ENCODE results near the gene FUT3. TPM values are rescaled to one million over a fixed set of nuclear protein-coding genes. Genes with fewer than 3 reads are reported as not detected.
"Not testable (repeated sequence)": the region's sequence is repeated elsewhere in the genome, so short reads cannot be mapped to it uniquely, and the experiment has no call there.

Gene FUT3
- total RNA-seq, 1 donor from 2014 or later, result 1.4 TPM

DNA sequence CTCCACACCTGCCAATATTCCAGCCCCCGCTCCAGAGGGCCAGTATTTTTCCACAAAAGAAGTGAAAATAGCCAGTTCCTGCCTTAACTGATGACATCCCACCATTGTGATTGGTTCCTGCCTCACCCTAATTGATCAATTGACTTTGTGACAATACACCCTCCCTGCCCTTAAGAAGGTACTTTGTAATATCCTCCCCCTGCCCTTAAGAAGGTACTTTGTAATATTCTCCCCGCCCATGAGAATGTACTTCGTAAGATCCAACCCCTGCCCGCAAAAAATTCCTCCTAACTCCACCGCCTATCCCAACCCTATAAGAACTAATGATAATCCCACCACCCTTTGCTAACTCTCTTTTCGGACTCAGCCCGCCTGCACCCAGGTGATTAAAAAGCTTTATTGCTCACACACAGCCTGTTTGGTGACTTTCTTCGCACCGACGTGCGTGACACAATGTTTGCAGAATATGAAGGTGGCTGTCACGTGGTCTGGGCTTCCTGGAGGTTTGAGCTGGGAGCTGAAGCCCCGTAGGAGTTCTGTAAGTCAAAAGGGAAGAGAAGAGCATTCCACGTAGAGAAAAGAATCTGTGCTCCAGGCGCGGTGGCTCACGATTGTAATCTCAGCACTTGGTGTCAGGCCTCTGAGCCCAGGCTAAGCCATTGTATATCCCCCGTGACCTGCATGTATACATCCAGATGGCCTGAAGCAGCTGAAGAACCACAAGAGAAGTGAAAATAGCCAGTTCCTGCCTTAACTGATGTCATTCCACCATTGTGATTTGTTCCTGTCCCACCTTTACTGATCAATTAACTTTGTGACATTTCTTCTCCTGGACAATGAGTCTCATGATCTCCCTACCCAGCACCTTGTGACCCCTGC is 6.2 kb upstream of the FUT3 start:
- no peak for DNase-seq (ENCODE audit: low read depth)
- no peak for TF ChIP-seq CTCF (conservative IDR thresholded peaks at IDR 0.05; ENCODE audit: low read depth, low read length)
- H3K4me3 ChIP-seq (ENCODE audit: low read depth, low read length), result no peak overlapping the region

GRCh38 chr19:5855151-5855550 is 3.9 kb upstream of the FUT3 start:
- not testable (repeated sequence) for DNase-seq (ENCODE audit: low read depth); H3K4me3 ChIP-seq (ENCODE audit: low read depth, low read length)

DNA sequence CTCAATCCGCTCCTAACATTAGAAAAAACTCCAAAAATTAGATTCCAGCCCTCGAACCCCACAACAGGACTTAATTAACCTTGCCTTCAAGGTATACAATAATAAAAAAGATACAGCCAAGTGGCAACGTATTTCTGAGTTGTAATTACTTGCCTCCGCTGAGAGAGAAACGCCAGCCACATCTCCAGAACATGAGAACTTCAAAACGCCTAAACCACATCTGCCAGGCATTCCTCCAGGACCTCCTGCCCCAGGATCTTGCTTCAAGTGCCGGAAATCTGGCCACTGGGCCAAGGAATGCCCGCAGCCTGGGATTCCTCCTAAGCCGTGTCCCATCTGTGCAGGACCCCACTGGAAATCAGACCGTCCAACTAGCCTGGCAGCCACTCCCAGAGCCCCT is 2.9 kb upstream of the FUT3 start:
- not testable (repeated sequence) for H3K4me3 ChIP-seq (ENCODE audit: low read depth, low read length); DNase-seq (ENCODE audit: low read depth)

GRCh38 chr19:5850743-5851293 is 431 bp downstream of the FUT3 start:
- DNase-seq (ENCODE audit: low read depth), result no peak

GRCh38 chr19:5850189-5850588 is 1.1 kb downstream of the FUT3 start:
- H3K4me3 ChIP-seq (ENCODE audit: low read depth, low read length), result no peak overlapping the region
- TF ChIP-seq CTCF (conservative IDR thresholded peaks at IDR 0.05; ENCODE audit: low read depth, low read length), result no peak
- DNase-seq (ENCODE audit: low read depth), result no peak

More at GRCh38 chr19:5850743-5851293, 431 bp downstream of the FUT3 start:
- no peak overlapping the region for H3K4me3 ChIP-seq (ENCODE audit: low read depth, low read length)
- no peak for TF ChIP-seq CTCF (conservative IDR thresholded peaks at IDR 0.05; ENCODE audit: low read depth, low read length)

DNA sequence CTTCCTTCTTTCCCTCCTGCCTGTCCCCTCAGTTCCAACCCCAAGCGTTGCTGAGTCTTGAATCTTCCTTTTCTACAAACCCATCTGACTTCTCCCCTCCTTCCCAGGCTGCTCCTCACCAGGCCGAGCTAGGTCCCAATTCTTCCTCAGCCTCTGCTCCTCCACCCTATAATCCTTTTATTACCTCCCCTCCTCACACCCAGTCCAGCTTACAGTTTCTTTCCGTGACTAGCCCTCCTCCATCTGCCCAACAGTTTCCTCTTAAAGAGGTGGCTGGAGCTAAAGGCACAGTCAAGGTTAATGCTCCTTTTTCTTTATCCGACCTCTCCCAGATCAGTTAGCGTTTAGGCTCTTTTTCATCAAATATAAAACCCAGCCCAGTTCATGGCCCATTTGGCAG is 2.6 kb downstream of the FUT3 start:
- not testable (repeated sequence) for H3K4me3 ChIP-seq (ENCODE audit: low read depth, low read length); DNase-seq (ENCODE audit: low read depth)

DNA sequence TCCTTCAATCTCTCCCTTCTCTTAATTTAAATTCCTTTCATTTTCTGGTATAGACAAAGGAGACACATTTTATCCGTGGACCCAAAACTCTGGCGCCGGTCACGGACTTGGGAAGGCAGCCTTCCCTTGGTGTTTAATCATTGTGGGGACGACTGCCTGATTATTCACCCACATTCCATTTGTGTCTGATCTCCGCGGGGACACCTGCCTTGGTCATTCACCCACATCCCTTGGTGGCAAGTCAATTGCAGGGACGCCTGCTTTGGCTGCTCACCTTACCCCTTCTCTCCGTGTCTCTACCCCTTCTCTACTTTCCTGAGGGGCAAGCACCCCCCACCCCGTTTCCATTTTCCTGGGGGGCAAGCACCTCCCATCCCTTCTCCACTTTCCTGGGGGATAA is 3.4 kb downstream of the FUT3 start:
- H3K4me3 ChIP-seq (ENCODE audit: low read depth, low read length); DNase-seq (ENCODE audit: low read depth): not testable (repeated sequence)

DNA sequence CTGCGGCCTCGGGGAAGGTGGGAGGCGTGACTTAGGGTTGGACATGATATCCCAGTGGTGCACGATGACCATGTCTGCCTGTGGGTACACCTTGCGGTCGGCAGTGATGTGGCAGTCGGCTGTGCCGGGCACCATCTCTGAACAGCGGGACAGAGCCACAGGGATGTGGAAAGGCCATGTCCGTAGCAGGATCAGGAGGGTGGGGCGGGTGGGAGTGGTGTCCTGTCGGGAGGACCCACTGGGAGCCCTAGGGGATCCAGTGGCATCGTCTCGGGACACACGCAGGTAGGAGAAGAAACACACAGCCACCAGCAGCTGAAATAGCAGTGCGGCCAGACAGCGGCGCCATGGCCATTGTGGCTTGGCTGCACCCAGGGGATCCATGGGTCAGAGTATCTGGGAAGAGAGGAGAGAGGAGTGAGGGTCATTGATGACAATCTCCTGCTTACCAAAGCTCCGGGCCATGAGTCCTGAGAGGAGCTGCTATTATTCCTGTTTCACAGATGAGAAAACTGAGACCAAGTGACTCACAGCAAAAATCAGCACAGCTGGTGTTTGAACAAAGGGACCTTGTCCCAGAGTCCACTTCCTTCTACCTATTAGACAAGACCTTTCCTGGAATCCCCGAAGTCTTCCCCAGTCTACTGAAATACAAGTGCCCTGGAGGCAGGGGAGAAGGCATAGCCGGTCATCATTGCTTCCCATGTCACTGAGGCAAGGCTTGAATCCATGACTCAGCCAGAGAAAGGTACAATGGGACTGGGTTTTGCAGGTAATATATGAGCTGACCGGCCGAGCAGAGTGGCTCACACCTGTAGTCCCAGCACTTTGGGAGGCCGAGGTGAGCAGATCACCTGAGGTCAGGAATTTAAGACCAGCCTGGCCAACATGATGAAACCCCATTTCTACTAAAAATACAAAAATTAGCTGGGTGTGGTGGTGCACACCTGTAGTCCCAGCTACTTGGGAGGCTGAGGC is 6.5 kb downstream of the FUT3 start:
- H3K4me3 ChIP-seq (ENCODE audit: low read depth, low read length), result no peak overlapping the region
- TF ChIP-seq CTCF (conservative IDR thresholded peaks at IDR 0.05; ENCODE audit: low read depth, low read length), result no peak
- DNase-seq (ENCODE audit: low read depth), result no peak
